Stimulated activated CD8-positive, alpha-beta memory T cell treated with anti-CD3 and anti-CD28 coated beads, Interleukin-4, amount 100 ng/mL, for 1 hour (primary cell): ENCODE measurements around the gene FCN1.
"Not testable (repeated sequence)": the region's sequence is repeated elsewhere in the genome, so short reads cannot be mapped to it uniquely, and the experiment has no call there.

Experiments used
- DNase-seq, 2 donors: peaks; one replicate each; pipeline ENCODE4 v3.0.0-alpha.2; 2020; ENCODE audit warnings: low read depth in 2 of 2, low spot score in 1 of 2

The FCN1 gene

DNA sequence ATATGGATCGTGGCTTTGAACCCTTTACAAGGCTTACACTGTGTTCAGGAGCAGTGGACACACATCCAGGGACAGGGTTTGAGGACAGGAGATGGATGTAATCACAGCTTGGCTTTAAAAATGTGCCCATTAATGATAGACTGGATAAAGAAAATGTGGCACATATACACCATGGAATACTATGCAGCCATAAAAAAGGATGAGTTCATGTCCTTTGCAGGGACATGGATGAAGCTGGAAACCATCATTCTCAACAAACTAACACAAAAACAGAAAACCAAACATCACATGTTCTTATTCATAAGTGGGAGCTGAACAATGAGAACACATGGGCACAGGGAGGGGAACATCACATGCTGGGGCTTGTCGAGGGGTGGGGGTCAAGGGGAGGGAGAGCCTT is 60.3 kb downstream of the FCN1 start:
- not testable (repeated sequence) for DNase-seq

- no peak for DNase-seq
These were observed 61.8 kb downstream of the FCN1 start for GRCh38 chr9:134855900-134856377.
